Gastrocnemius medialis (tissue), 4 donors: ENCODE data around the gene ACLY.

ENCODE experiments used
- POLR2A ChIP-seq, 2 donors: fragments of 450-650 bp; IDR thresholded peaks; one replicate each; pipeline ENCODE4 v1.6.1; 2017; ENCODE audit warnings: antibody characterized with exemption in 2 of 2, mild to moderate bottlenecking in 2 of 2, moderate library complexity in 2 of 2
- TF ChIP-seq, protein P1 (sequence below), 5 experiments: fragments of 450-650 bp in 3 of 5; fragments of 200-600 bp in 2 of 5; sonication (generic) in 2 of 5; IDR thresholded peaks in 4 of 5; conservative IDR thresholded peaks in 1 of 5; 1 replicate in 4 of 5; 2 replicates in 1 of 5; pipeline ENCODE4 v1.5.1; 2016 to 2019; ENCODE audit warnings: antibody characterized with exemption in 5 of 5, mild to moderate bottlenecking in 3 of 5, moderate library complexity in 3 of 5

DNA sequence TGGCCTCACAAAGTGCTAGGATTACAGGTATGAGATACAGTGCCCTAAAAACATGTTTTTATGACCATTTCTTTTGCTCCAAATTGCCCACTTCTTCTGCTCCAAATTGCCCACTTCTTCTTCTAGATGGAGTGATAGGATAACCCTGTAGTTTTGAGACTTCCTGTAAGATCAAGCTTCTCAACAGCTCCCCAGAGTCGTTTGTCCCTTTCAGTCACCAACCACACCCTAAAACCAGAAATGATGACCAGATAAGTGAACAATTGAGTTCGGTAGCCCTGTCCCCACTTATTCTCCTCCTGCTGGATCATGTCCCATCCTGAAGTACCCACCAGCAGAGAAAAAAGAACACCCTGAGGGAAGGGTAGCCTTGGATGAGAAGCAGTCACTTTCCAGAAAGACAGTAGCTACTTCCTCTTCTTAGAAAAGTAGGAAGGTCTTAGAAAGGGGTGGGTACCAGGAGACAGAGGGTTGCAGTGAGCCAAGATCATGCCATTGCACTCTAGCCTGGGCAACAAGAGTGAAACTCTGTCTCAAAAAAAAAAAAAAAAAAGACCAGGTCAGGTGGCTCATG, 14.2 kb upstream of the ACLY start:
- TF ChIP-seq, protein P1, sequence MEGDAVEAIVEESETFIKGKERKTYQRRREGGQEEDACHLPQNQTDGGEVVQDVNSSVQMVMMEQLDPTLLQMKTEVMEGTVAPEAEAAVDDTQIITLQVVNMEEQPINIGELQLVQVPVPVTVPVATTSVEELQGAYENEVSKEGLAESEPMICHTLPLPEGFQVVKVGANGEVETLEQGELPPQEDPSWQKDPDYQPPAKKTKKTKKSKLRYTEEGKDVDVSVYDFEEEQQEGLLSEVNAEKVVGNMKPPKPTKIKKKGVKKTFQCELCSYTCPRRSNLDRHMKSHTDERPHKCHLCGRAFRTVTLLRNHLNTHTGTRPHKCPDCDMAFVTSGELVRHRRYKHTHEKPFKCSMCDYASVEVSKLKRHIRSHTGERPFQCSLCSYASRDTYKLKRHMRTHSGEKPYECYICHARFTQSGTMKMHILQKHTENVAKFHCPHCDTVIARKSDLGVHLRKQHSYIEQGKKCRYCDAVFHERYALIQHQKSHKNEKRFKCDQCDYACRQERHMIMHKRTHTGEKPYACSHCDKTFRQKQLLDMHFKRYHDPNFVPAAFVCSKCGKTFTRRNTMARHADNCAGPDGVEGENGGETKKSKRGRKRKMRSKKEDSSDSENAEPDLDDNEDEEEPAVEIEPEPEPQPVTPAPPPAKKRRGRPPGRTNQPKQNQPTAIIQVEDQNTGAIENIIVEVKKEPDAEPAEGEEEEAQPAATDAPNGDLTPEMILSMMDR (IDR thresholded peaks at IDR 0.05 in 4 of 5, conservative IDR thresholded peaks at IDR 0.05 in 1 of 5): no peak
- TF ChIP-seq POLR2A (IDR thresholded peaks at IDR 0.05): no peak
